RWPE2 (cell line): Measurements from ENCODE around the gene BMP6.

Experiments used
- ATAC-seq: fragments of 200-7000 bp; cut with Tn5 transposase; 3 replicates; pipeline ENCODE4 v1.9.1; 2021; ENCODE audit warnings: low read depth
- DNase-seq: peaks from one replicate; pipeline ENCODE4 v3.0.0-alpha.2; 2020; ENCODE audit warnings: low spot score
- H3K27ac ChIP-seq: fragments of 450-650 bp; 2 replicates; pipeline ENCODE4 v1.5.1; 2017; ENCODE audit warnings: mild to moderate bottlenecking; ENCODE audit not compliant: poor library complexity, severe bottlenecking
- H3K27me3 ChIP-seq: fragments of 250-450 bp; sonication (Bioruptor Pico); 2 replicates; pipeline ENCODE4 v1.5.1; 2021; ENCODE audit warnings: mild to moderate bottlenecking, moderate library complexity; ENCODE audit not compliant: insufficient read depth, poor library complexity, severe bottlenecking
- H3K36me3 ChIP-seq: fragments of 250-450 bp; sonication (Bioruptor Pico); 2 replicates; pipeline ENCODE4 v1.5.1; 2020; ENCODE audit warnings: low read depth, mild to moderate bottlenecking, moderate library complexity
- H3K4me1 ChIP-seq: fragments of 250-450 bp; sonication (Bioruptor Pico); 2 replicates; pipeline ENCODE4 v1.5.1; 2021; ENCODE audit warnings: mild to moderate bottlenecking, moderate library complexity; ENCODE audit not compliant: insufficient read depth, poor library complexity, severe bottlenecking
- H3K4me3 ChIP-seq: fragments of 250-450 bp; sonication (Bioruptor Pico); 2 replicates; pipeline ENCODE4 v1.5.1; 2021; ENCODE audit warnings: mild to moderate bottlenecking, moderate library complexity; ENCODE audit not compliant: severe bottlenecking
- H3K9me3 ChIP-seq: fragments of 250-450 bp; sonication (Bioruptor Pico); 2 replicates; pipeline ENCODE4 v1.5.1; 2021; ENCODE audit warnings: mild to moderate bottlenecking, moderate library complexity; ENCODE audit not compliant: severe bottlenecking
- CTCF ChIP-seq: fragments of 450-650 bp; IDR thresholded peaks from one replicate; pipeline ENCODE4 v1.5.1; 2017; ENCODE audit warnings: mild to moderate bottlenecking, moderate library complexity; ENCODE audit not compliant: poor library complexity, severe bottlenecking

The BMP6 gene

GRCh38 chr6:7737867-7738266, 12.0 kb downstream of the BMP6 start:
- H3K27ac ChIP-seq = no peak overlapping the region
- no peak overlapping the region for H3K4me3 ChIP-seq
- DNase-seq (no peak), ATAC-seq (no peak)
- no peaks in the 10 kb centered on the region for H3K4me1 ChIP-seq
- no peaks in the 10 kb centered on the region for H3K36me3 ChIP-seq
- H3K9me3 ChIP-seq = no peaks in the 10 kb centered on the region
- no peaks in the 10 kb centered on the region for H3K27me3 ChIP-seq
- no peak for TF ChIP-seq CTCF

GRCh38 chr6:7742223-7742785, 16.4 kb downstream of the BMP6 start:
- no peak overlapping the region for H3K4me3 ChIP-seq
- no peak for DNase-seq
- H3K27me3 ChIP-seq = no peaks in the 10 kb centered on the region
- no peaks in the 10 kb centered on the region for H3K4me1 ChIP-seq
- no peak for TF ChIP-seq CTCF
- H3K27ac ChIP-seq = no peak overlapping the region
- no peak for ATAC-seq
- H3K9me3 ChIP-seq = no peaks in the 10 kb centered on the region
- H3K36me3 ChIP-seq = no peaks in the 10 kb centered on the region

- TF ChIP-seq CTCF = no peak
- no peak overlapping the region for H3K27ac ChIP-seq
- ATAC-seq (no peak), DNase-seq (no peak)
- H3K36me3 ChIP-seq = no peaks in the 10 kb centered on the region
- peaks cover 1% of the 10 kb centered on the region for H3K27me3 ChIP-seq
- no peaks in the 10 kb centered on the region for H3K4me1 ChIP-seq
- H3K4me3 ChIP-seq = no peak overlapping the region
- H3K9me3 ChIP-seq = no peaks in the 10 kb centered on the region
These were observed 20.0 kb downstream of the BMP6 start for GRCh38 chr6:7745942-7746341.

- no peaks in the 10 kb centered on the region for H3K4me1 ChIP-seq
- H3K9me3 ChIP-seq = no peaks in the 10 kb centered on the region
- H3K27me3 ChIP-seq = peaks cover 7% of the 10 kb centered on the region
- DNase-seq = no peak
- H3K36me3 ChIP-seq = no peaks in the 10 kb centered on the region
- TF ChIP-seq CTCF = no peak
- H3K27ac ChIP-seq = no peak overlapping the region
- H3K4me3 ChIP-seq = no peak overlapping the region
- no peak for ATAC-seq
These were observed 21.1 kb downstream of the BMP6 start for GRCh38 chr6:7747016-7747415.

- Histone ChIP-seq H3K9me3 (no peaks in the 10 kb centered on the region), H3K27me3 (peaks cover 7% of the 10 kb centered on the region), H3K4me3 (no peak overlapping the region), H3K27ac (no peak overlapping the region), H3K36me3 (no peaks in the 10 kb centered on the region), H3K4me1 (no peaks in the 10 kb centered on the region)
- no peak for ATAC-seq
- DNase-seq = no peak
- no peak for TF ChIP-seq CTCF
These were observed 21.5 kb downstream of the BMP6 start for GRCh38 chr6:7747433-7747832.
